Panc1 (cell line): ENCODE results near the gene RGS12.

Experiments
- POLR2AphosphoS5 ChIP-seq: IDR thresholded peaks from 2 replicates; pipeline ENCODE4 v1.6.1; 2012; ENCODE audit warnings: mild to moderate bottlenecking, low read depth, low read length, moderate library complexity
- TCF7L2 ChIP-seq: IDR thresholded peaks from 2 replicates; pipeline ENCODE4 v1.6.1; 2011; ENCODE audit warnings: mild to moderate bottlenecking, low read depth, low read length, inconsistent platforms
- TF ChIP-seq, protein P1 (sequence below), 2 experiments: IDR thresholded peaks; 2 replicates each; pipeline ENCODE4 v1.6.1; 2011 to 2012; ENCODE audit warnings: low read depth in 2 of 2, control low read depth in 1 of 2, low read length in 1 of 2, mild to moderate bottlenecking in 1 of 2, moderate library complexity in 1 of 2; ENCODE audit not compliant: insufficient read depth in 1 of 2
- TF ChIP-seq, protein P2 (sequence below): fragments of 450-650 bp; IDR thresholded peaks from 2 replicates; pipeline ENCODE4 v1.5.1; 2017; ENCODE audit warnings: mild to moderate bottlenecking

DNA sequence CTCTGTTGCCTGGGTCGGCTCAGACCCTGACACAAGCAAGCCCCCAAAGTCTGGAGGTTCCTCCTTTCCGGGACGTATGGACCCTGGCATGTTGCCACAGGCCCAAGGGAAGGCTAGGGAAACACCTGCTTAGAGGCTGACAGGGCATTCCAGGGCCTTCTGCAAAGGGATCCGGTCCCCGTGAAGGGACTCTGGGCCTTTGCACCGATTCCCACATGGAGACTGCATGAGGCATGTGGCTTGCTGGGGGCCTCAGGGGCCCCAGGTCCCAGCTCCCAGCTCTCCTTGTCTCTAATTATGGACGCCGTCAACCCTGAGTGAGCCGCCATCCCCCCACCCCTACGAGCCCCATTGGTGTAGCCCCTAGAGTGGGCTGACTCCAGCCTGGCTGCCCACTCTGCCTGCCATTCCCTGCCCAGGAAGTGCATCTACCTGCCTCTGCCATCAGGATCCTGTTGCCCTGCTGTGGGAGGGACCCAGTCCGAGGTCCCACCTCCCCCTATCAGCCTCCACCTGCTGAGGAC, 4.2 kb upstream of the RGS12 start:
- TF ChIP-seq, protein P1, sequence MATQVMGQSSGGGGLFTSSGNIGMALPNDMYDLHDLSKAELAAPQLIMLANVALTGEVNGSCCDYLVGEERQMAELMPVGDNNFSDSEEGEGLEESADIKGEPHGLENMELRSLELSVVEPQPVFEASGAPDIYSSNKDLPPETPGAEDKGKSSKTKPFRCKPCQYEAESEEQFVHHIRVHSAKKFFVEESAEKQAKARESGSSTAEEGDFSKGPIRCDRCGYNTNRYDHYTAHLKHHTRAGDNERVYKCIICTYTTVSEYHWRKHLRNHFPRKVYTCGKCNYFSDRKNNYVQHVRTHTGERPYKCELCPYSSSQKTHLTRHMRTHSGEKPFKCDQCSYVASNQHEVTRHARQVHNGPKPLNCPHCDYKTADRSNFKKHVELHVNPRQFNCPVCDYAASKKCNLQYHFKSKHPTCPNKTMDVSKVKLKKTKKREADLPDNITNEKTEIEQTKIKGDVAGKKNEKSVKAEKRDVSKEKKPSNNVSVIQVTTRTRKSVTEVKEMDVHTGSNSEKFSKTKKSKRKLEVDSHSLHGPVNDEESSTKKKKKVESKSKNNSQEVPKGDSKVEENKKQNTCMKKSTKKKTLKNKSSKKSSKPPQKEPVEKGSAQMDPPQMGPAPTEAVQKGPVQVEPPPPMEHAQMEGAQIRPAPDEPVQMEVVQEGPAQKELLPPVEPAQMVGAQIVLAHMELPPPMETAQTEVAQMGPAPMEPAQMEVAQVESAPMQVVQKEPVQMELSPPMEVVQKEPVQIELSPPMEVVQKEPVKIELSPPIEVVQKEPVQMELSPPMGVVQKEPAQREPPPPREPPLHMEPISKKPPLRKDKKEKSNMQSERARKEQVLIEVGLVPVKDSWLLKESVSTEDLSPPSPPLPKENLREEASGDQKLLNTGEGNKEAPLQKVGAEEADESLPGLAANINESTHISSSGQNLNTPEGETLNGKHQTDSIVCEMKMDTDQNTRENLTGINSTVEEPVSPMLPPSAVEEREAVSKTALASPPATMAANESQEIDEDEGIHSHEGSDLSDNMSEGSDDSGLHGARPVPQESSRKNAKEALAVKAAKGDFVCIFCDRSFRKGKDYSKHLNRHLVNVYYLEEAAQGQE (IDR thresholded peaks at IDR 0.05; ENCODE audit: insufficient read depth in 1 of 2, low read depth in 2 of 2, low read length in 1 of 2): no peak
- TF ChIP-seq, protein P2, sequence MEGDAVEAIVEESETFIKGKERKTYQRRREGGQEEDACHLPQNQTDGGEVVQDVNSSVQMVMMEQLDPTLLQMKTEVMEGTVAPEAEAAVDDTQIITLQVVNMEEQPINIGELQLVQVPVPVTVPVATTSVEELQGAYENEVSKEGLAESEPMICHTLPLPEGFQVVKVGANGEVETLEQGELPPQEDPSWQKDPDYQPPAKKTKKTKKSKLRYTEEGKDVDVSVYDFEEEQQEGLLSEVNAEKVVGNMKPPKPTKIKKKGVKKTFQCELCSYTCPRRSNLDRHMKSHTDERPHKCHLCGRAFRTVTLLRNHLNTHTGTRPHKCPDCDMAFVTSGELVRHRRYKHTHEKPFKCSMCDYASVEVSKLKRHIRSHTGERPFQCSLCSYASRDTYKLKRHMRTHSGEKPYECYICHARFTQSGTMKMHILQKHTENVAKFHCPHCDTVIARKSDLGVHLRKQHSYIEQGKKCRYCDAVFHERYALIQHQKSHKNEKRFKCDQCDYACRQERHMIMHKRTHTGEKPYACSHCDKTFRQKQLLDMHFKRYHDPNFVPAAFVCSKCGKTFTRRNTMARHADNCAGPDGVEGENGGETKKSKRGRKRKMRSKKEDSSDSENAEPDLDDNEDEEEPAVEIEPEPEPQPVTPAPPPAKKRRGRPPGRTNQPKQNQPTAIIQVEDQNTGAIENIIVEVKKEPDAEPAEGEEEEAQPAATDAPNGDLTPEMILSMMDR: no peak
- TF ChIP-seq TCF7L2 (no peak), POLR2AphosphoS5 (no peak)
